Stimulated activated CD4-positive, alpha-beta T cell treated with anti-CD3 and anti-CD28 coated beads, Interleukin-4, amount 100 ng/mL, for 24 hours (primary cell): ENCODE data around the gene SPDYE18.
"Not testable (repeated sequence)": the region's sequence is repeated elsewhere in the genome, so short reads cannot be mapped to it uniquely, and the experiment has no call there.

Source experiments
- DNase-seq: peaks from one replicate; pipeline ENCODE4 v3.0.0-alpha.2; 2020

The SPDYE18 gene

DNA sequence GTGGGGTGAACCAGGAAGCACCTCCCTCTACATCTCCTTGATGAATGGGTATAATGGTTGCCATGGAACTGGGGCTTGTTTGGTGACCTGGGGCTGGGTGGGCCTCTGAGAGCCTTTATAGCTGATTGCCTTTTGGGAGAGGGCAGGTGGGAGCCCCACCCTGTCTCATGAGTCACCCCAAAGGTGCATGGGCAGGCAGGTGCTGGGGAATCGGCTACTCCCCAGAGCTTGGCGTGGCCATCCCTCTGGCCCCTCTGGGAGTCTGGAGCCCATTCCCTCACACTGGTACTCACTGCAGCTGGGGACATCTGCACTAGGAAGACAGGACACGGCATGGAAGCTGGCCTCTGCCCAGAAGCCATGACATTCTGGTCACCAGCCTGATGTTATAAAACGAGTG, at the start of gene SPDYE18:
Gene SPDYE18, minus strand, starts transcription at position 2 of the 400 bp plus-strand sequence. CDS start 2,046 bp downstream, outside the sequence.
- DNase-seq: not testable (repeated sequence)

GRCh38 chr7:77108362-77108761, 46.0 kb upstream of the SPDYE18 start:
- DNase-seq: not testable (repeated sequence)

- DNase-seq: not testable (repeated sequence)
Measured at GRCh38 chr7:77107659-77108058, 45.3 kb upstream of the SPDYE18 start.

DNA sequence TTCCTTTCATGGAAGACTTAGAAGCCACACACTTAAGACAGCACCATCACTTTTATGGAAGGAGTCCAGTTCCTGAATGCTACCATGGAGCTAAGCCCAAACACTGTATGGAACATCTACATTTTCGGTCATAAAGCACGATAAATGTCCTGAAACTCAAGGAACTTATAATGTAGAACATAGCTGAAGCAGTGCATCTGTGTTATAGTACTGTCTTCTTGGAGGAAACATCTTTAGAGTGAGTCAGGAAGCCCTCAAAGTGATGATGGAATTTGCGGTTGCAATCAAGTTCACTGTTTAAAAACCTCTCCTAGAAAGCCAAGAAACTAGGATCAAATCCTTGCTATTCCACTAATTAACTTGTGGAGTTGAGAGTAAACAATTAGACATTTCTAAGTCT, 43.5 kb upstream of the SPDYE18 start:
- not testable (repeated sequence) for DNase-seq

- not testable (repeated sequence) for DNase-seq
Measured at GRCh38 chr7:77102671-77103070, 40.3 kb upstream of the SPDYE18 start.

- not testable (repeated sequence) for DNase-seq
Measured at GRCh38 chr7:77101187-77101586, 38.8 kb upstream of the SPDYE18 start.

DNA sequence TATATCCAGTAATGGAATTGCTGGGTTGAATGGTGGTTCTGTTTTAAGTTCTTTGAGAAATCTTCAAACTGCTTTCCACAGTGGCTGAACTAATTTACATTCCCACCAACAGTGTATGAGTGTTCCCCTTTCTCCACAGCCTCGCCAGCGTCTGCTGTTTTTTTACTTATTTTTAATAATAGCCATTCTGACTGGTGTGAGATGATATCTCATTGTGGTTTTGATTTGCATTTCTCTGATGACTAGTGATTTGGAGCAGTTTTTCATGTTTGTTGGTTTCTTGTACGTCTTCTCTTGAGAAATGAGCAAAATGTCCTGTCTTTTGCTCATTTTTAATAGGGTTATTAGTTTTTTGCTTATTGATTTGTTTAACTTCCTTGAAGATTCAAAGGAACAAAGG, 38.1 kb upstream of the SPDYE18 start:
- DNase-seq: not testable (repeated sequence)

DNA sequence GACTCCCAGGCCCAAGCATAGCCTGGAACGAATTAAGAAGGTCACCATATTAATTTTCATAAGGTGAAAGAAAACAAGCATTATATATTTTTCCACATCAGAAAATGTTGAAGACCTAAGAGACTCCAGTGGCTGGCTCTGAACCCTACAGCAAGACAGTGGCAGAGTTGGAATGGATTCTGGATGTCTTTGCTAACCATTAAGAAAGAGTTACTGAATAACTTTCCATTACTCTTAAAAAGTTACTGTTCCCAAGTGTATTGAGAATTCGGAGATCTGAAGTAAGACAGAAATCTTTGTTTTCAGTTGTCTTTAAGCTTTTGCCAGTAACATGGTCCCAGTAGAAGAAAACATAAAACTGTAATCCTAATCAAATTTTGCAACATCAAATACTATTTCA, 29.9 kb upstream of the SPDYE18 start:
- not testable (repeated sequence) for DNase-seq

DNA sequence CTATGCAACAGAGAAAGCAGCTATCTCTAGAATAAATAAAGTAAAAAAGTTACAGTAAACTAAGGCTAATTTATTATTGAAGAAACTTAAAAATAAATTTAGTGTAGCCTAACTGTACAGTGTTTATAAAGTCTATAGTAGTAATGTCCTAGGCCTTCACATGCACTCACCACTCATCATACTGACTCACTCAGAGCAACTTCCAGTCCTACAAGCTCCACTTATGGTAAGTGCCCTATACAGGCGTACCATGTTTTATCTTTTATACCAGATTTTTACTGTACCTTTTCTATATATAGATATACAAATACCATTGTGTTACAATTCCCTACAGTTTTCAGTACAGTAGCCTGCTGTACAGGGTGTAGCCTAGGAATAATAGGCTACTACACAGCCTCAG, 19.8 kb upstream of the SPDYE18 start:
- not testable (repeated sequence) for DNase-seq

- not testable (repeated sequence) for DNase-seq
Measured at GRCh38 chr7:77080236-77080635, 17.9 kb upstream of the SPDYE18 start.

GRCh38 chr7:77079624-77080023, 17.3 kb upstream of the SPDYE18 start:
- not testable (repeated sequence) for DNase-seq

- DNase-seq: not testable (repeated sequence)
Measured at GRCh38 chr7:77079112-77079511, 16.8 kb upstream of the SPDYE18 start.

DNA sequence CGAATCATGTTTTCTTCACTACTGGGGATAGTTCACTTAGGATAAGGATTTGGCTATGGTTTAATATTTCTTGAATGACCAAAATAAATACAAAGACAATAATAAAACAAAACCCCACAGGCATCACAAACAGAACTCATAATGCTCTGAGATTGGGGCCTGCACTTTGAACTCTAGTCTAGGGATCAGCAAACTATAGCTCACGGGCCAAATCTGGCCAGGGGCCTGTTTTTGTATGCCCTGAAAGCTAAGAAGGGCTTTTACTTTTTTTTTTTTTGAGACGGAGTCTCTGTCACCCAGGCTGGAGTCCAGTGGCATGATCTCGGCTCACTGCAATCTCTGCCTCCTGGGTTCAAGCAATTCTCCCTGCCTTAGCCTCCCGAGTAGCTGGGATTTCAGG, 14.7 kb upstream of the SPDYE18 start:
- not testable (repeated sequence) for DNase-seq

- not testable (repeated sequence) for DNase-seq
Measured at GRCh38 chr7:77074786-77075396, 12.5 kb upstream of the SPDYE18 start.

- DNase-seq: not testable (repeated sequence)
Measured at GRCh38 chr7:77071108-77071507, 8.8 kb upstream of the SPDYE18 start.

DNA sequence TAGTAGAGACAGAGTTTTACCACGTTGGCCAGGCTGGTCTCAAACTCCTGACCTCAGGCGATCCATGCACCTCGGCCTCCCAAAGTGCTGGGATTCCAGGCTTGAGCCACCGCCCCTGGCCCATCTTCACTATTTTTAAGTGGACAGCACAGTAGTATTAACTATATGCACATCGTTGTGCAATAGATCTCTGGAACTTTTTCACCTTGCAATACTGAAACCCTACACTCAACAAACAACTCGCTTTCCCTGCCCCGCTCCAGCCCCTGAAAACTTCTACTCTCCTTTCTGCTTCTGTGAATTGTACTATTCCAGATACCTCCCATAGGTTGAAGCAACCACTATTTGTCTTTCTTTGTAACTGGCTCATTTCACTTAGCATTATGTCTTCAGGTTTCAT, 3.5 kb upstream of the SPDYE18 start:
- not testable (repeated sequence) for DNase-seq

DNA sequence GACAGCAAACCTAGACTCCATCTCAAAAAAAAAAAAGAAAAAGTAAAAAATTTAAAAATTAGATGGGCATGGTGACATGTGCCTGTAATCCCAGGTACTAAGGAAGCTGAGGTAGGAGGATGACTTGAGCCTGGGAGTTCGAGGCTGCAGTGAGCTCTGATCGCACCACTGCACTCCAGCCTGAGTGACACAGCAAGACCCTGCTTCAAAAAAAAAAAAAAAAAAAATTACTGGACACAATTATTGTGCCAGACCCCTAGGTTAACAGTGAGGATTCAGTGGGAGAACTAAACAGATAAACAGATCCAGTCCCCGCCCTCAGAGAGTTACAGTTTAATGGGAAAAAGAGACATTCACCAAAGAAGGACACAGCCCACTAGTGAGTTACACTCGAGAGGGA, 1.4 kb upstream of the SPDYE18 start:
- not testable (repeated sequence) for DNase-seq

DNA sequence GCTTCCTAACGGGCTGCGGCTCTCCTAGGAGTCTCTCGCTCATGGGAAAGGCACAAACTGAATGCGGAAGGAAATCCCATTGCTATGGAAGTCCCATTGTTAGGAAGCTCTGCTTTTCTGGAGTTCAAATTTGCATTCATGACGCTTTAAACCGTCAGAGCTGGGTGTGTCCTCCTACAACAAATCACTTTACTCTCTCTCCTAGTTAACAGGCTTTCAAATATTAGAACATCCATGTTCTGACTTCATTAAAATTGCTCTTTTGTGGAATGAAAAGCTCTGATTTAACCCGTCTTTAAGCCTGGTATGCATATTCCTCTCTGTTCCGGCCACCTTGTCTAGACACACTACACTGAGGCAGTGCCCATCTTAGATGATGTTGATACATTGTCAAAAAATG, 30.1 kb downstream of the SPDYE18 start, which contains the start of gene SPDYE17:
Gene SPDYE17, minus strand, starts transcription at position 101 of the 400 bp plus-strand sequence. CDS start 1,791 bp downstream, outside the sequence.
- DNase-seq: not testable (repeated sequence)

GRCh38 chr7:77026349-77026748, 36.0 kb downstream of the SPDYE18 start:
- DNase-seq: not testable (repeated sequence)

GRCh38 chr7:77010074-77010680, 52.2 kb downstream of the SPDYE18 start:
- DNase-seq: not testable (repeated sequence)

DNA sequence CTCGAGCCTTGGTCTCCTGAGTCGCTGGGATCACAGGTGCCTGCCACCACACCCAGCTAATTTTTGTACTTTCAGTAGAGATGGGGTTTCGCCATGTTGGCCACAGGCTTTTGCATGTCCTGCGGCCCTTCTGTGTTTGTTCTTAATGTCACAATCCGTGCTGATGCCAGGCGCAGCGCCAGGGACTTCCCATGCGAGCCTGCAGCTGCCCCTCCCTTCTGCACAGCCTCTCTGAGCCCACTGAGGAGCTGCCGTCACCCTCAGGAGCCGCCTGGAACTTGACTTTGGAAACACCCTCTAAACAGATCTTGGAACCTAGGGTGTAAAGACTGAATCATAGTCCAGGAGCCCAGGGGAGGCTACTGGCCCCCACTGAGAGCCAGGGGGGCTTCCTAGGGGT, 54.4 kb downstream of the SPDYE18 start:
- not testable (repeated sequence) for DNase-seq

GRCh38 chr7:77006127-77007110, 55.9 kb downstream of the SPDYE18 start:
- not testable (repeated sequence) for DNase-seq

DNA sequence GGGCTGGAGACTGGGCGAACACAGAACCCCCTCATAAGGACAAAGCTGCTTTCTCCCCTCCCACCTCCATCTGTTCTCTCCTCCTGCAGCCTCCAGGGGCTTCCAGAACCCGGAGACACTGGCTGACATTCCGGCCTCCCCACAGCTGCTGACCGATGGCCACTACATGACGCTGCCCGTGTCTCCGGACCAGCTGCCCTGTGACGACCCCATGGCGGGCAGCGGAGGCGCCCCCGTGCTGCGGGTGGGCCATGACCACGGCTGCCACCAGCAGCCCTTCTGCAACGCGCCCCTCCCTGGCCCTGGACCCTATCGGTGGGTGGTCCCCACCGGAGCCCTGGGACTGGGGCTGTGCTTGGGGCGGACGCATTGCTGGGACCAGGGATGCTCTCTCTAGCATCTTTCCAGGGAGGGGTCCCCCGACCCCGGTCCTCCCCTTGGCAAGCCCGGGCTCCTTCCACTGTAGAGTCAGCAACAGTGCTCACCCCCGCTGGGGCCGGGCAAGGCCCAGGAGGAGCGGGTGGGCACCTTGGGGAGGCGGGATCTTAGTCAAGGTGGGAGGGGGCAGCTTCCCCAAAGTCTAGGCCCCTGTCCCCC, 56.8 kb downstream of the SPDYE18 start:
- DNase-seq: not testable (repeated sequence)
